Erythroblast (primary cell): Measurements from ENCODE around the gene FXYD2.

Experiments
- DNase-seq, 2 experiments: peaks; one replicate each; lab custom pipeline; 2025; lab: John Stamatoyannopoulos, UW
- GATA1 ChIP-seq: IDR thresholded peaks from 2 replicates; pipeline ENCODE4 v1.6.1; 2011; ENCODE audit warnings: low read depth, mild to moderate bottlenecking, control low read depth, low read length, moderate library complexity
- POLR2A ChIP-seq: IDR thresholded peaks from 2 replicates; pipeline ENCODE4 v1.6.1; 2011; ENCODE audit warnings: mild to moderate bottlenecking, low read length

The FXYD2 gene

GRCh38 chr11:117862753-117863152 lies 38.2 kb upstream of the FXYD2 start:
- no peak for DNase-seq
- TF ChIP-seq GATA1, result no peak
- no peak for TF ChIP-seq POLR2A

- TF ChIP-seq GATA1 (no peak), POLR2A (no peak)
- no peak for DNase-seq
These were observed 37.6 kb upstream of the FXYD2 start for GRCh38 chr11:117862019-117862725.

DNA sequence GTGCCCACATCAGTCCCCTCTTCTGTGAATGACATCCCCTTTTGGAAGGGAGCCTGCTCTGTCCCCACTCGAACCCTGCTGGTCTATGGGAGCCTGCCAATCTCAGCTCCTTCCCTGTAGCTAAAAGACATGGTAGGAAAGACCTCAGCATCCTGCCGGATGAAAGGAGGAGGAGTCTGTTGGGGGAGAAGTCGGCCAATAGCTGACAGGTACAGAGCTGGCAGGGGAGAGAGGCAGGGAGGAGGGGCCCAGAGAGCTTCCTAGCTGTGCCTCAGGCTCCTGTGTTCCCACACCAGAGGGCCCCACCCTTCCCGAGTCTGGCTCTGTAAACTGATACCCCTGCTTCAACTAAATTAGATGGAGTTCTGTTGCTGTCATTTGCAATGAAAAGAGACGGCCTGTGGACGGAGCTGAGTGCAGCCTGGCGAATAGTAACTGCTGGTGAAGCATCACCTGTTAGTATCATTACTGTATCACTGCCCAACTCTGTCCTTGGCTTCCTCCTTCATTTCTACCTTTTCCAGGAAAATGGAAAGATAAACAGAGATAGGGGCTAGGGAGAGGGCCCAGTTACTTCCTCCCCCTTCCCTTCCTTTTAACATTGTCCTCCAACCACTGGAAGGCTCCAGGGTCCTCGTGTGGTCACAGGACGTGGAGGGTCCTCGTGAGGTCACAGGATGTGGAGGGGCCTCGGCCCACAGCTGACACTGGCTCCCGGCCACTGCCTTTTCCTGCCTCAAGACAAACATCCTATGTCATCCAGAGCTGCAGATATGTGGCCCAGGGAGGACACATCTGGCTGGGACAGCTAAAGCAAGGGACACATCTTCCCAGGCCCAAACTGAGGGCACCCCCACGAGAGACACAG lies 36.8 kb upstream of the FXYD2 start:
- TF ChIP-seq GATA1 (no peak), POLR2A (no peak)
- no peak for DNase-seq

DNA sequence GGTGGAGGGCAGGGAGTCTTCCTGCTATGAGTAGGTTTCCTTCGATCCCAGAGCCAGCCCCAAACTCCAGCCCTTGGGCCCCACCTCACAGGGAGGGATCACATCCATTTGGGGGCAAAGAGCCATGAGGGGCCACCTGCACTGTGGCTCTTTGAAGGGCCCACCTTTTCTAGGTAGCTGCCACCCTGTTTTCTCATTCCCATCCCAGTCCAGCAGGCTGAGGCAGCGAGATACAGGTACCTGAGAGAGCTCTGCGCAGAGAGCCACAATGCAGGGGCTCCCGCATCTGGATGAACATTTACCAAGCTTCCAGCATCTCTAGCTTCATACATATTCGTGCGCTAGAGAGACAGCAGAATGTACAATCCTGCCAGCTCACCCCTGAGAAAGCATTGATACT lies 35.6 kb upstream of the FXYD2 start:
- TF ChIP-seq POLR2A (no peak), GATA1 (no peak)
- no peak for DNase-seq

DNA sequence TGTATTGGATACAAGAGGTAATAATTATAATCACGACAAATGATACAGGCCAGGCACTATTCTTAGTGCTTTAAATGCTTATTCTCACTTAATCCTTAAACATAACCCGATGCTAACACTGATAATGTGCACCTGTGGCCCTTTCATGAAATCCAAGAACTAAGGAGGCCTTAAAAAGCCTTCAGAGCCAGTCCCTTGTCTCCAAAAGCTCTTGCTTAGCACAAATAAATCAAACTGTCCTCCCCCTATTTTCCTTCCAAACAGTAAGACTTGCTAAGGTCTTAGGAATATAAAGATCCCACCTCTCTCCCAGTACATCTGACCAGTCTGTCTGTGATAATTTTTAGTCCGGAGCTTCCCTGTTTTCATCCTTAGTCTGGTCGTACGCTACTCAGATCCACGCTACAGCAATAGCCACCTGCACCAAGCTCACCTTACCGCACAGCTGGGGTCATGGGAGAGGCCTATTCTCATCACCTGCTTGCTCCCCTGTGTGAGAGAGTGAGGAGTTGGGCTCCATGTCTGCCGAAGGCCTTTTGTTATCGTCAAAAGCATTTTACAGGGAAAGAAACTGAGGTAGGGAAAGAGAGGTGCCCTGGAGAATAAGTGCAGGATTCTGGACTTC lies 35.1 kb upstream of the FXYD2 start:
- DNase-seq, result no peak
- TF ChIP-seq POLR2A (no peak), GATA1 (no peak)

DNA sequence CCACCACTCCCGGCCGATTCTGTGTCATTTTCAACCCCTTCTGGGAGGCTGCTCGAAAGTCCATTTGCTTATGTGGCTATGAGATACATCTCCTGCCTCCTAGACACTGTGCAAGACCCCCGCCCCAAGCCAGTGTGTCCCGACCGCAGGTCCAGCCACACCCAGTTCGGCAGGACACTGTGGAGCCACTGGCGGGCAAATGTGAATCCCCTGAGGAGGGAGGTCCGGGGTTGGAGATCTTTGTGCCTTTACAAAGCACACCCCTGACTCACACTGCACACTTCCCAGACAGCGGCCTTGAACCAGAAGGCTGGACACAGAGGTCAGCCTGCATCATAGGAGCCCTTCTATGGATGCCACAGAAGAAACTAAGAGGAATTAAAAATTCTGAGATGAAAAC lies 34.5 kb upstream of the FXYD2 start:
- no peak for TF ChIP-seq POLR2A
- no peak for TF ChIP-seq GATA1
- DNase-seq, result no peak

DNA sequence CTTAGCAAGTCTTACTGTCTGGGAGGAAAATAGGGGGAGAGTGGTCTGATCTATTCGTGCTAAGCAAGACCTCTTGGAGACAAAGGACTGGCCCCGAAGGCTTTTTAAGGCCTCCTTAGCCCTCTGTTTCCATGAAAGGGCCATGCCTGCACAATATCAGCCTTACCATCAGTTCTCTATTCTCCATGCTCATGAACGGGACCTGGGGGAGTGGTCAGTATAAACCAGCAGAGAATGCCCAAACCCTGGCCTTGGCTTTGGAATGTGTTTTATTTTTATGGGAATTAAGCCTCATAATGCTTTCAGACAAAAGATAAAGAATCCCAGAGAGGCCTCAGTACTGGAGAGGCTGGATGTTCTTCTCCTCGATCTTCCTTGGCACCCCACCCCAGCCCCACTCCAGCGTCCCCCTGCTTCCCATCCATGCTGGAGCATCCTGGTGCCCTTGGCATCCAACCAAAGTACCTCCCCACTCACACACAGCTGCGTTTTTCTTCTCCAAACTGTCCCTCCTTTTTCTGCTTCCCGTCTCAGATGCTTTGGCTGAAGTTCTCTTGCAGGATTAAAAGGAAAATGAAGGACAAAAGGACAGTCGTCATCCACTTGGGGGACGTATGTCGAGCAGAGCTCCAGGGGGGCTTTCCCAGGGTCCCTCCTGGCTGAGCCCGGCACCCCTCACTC lies 33.3 kb upstream of the FXYD2 start:
- no peak for DNase-seq
- TF ChIP-seq GATA1 (no peak), POLR2A (no peak)

- no peak for DNase-seq
- TF ChIP-seq GATA1 (no peak), POLR2A (no peak)
These were observed 31.5 kb upstream of the FXYD2 start for GRCh38 chr11:117855912-117856651.

DNA sequence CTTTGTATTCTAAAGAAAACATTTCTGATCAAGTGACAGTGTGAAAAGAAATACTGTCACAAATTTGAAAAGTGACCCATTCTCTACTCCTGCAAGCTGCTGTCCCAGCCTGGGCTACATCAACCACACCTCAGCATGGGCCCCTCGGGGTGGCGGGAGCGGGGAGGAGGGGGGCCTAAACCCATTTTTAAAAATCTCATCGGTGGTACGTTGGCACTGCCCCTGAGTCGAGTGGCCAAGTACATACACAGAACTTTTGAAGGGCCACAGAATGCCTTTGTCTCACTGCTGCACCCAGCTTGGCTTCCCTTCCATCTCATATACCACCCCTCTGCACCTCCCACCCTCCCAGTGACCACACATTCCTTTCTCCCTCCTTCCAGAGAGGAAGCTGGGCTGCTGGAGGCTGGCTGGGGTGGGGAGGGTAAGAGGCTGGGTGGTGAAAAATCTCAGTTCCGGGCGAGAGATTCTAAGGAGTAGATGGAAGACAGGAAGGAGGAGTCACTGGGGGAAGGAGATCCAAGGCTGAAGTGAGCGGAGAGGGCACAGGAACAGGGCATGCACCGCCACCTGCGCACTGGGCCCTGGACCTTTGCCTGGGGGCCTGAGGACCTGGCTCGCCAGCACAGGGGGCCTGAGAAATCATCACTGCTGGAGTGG lies 30.8 kb upstream of the FXYD2 start:
- TF ChIP-seq GATA1 (no peak), POLR2A (no peak)
- no peak for DNase-seq

GRCh38 chr11:117852309-117852708 lies 27.8 kb upstream of the FXYD2 start:
- no peak for DNase-seq
- TF ChIP-seq GATA1 (no peak), POLR2A (no peak)

- DNase-seq, result no peak
- TF ChIP-seq GATA1 (no peak), POLR2A (no peak)
These were observed 27.3 kb upstream of the FXYD2 start for GRCh38 chr11:117851852-117852251.

GRCh38 chr11:117851106-117851505 lies 26.6 kb upstream of the FXYD2 start:
- TF ChIP-seq POLR2A (no peak), GATA1 (no peak)
- DNase-seq, result no peak
